HG03095 (cell line): Measurements from ENCODE around the gene NPPA.
"Not testable (repeated sequence)": the region's sequence is repeated elsewhere in the genome, so short reads cannot be mapped to it uniquely, and the experiment has no call there.

Experiments used
- ATAC-seq: cut with Tn5 transposase; IDR thresholded peaks from one replicate; pipeline ENCODE4 v1.9.1; 2021; ENCODE audit warnings: moderate library complexity; ENCODE audit not compliant: unreplicated experiment

The NPPA gene

DNA sequence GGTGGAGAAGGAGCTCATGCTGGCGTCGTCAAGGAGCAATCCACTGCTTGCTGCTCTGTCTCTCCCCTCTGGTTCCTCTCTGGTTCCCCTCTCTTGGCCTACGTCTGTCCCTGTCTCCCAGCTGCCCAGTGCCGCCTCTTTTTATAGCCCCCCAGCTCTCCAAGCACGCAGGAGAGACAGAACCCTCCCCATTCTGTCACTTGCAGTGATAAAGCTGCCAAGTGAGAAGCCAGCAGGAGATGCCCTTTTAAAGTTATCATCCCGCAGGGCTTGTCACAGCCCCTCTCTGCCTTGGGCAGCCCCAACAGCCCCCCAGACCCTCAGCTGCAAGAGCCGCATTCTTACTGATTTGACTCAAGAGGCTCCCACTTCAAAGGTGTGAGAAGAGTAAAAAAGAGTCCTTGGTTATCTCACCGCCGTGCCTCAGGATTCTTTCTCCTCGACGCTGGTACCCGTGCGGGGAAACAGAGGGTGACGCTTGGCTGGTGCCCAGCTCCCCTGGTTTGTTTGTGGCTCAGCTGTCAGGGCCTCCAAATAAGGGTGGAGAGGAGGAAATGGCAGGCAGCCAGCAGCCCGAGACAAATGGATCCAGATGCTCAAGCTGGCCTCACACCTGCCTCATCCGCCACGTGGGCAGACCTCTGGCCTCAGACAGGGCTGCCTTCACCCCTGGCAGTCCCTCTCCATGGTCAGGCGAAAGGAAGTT, at the start of gene NPPA:
NPPA (minus strand) TSS at position 117 of the 706 bp plus-strand sequence; CDS start at position 18, 99 bp downstream.
- no peak for ATAC-seq

DNA sequence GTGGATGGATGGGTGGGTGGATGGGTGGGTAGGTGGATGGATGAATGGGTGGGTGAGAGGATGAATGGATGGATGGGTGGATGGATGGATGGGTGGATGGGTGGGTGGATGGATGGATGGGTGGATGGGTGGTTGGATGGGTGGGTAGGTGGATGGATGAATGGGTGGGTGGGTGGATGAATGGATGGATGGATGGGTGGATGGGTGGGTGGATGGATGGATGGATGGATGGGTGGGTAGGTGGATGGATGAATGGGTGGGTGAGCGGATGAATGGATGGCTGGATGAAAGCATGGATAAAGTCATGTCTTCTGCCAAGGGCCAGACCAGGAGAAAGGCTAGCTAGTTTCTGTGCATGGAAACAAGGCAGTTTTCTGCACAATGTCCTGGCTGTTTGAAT, 46.9 kb upstream of the NPPA start:
- not testable (repeated sequence) for ATAC-seq

DNA sequence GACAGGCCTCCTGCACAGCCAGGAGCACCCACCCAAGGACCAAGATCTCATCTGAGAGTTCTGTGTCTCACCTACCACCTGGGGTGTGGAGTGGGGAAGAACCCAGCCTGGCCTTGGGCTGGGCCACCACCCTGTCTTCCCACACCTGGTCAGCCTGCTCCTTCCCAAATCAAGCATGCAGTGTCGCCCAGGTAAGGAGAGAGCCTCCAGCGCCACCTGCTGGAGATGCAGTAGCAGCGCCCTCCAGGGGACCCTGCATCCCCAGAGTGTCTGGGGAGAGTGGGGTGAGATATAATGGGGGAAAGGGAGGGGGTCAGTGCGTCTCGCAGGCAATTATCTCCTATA, 46.3 kb upstream of the NPPA start:
- no peak for ATAC-seq

DNA sequence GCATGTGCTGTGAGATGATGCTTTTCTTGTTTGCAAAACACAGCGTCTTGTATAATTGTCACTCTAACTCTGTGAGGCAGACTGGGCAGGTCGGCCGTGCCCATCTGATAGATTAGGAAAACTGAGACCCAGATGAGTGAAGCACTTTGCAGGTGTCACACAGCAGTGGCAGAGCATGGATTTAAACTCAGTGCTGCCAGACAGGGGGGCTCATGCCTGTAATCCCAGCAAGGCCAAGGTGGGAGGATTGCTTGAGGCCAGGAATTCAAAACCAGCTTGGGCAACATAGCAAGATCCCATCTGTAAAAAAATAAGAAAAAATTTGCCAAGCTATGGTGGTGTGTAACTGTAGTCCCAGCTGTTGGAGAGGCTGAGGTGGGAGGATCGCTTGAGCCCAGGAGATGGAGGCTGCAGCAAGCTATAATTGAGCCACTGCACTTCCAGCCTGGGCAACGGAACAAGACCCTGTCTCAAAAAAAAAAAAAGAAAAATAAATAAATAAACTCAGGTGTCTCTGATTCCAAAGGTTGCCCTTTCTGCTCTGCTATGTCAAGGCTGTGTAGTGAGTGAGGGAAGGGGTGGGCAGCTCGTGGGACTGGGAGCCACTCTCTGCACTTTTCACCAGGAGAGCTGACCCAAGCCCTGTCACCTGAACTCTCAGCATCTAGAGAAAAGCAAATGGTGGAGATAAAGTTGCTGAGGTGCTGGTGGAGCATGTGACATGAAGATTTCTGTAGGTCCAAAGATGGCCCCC, 44.0 kb upstream of the NPPA start:
- no peak for ATAC-seq

DNA sequence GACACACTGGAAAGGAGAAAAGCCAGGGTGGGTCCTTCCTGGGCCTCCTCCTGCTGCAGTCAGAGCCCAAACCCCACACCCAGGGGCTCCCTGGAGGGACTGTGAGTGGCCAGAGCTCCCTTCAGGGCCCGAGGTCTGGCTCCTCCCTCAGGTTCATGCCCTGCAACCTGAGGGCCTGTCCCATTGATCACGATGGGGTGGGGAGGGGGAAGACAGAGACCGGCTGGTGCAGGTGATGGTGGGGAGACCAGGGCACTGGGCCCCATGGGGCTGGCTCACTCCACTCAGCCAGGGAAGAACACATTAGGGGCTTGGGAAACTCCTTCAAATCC, 41.3 kb upstream of the NPPA start:
- no peak for ATAC-seq

DNA sequence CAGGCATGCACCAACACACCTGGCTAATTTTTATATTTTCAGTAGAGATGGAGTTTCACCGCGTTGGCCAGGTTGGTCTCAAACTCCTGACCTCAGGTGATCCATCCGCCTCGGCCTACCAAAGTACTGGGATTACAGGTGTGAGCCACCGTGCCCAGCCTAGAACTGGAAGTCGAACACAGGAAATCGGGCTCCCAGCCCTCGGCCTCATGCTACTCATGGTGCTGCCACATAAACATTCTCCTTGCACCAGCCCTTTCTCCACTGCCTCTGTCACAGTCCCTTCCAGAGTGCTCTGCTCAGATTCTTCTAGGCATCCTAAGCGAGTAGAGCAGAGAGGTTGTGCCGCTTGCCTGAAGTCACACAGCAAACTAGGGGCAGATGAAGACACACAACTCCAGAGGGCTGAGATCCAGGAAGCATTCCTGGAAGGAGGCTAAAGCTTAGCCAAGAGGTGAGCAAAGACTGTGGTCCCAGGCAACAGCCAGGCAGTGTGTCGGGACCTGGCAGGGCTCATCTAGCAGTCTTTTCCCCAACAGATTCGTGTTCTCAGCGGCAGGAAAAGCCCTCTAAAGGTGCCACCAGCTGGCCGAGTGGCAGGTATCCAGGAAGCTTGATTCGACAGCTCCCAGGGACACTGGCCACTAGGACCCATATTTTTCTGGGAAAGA, 40.8 kb upstream of the NPPA start:
- no peak for ATAC-seq

DNA sequence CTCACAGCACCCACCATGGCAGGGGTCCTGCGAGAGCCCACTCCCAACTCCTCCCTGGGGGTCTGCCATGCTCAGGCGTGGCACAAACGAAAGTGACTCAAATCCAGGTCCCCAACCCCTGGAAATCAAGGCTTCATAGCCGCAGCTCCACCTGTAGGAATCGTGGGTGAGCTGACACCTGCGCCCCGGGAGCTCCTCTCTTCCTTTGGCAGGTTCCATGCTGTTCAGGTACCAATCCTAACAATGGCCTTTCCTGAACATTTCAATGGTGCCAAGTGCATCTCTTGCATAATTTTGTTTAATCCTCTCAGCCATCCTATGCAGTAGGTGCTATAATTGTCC, 40.1 kb upstream of the NPPA start:
- no peak for ATAC-seq

DNA sequence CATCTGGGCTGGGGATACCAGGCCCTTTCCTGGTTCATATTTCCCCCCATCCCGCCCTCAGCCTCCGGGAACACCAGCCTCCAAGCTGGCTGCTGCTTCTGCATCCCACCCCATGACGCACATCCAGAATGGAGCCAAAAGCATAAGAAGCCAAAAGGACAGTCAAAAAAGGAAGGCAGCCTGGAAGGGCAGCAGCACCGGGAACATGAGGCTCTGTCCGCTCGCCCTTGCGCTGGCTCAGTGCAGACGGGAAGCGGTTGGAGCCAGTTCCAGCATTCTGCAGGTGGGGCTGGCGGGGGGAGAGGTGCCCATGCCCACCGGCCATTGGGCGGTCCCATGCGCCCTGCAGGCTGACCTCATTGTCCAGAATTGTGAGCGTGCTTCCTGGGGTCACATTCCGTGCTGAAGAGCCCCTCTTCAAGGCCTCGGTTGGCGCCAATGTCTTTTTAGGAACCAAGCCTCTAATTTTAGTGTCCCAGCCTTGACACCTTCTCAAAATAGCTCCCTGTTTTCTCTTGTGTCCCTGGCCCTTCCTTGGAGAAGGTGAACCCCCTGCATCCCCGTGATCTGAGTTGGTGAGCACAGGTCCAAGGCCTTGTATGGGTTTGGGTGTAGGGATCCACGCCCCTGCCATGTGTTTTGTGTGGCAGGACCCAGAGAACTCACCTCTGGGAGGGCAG, 39.5 kb upstream of the NPPA start:
- no peak for ATAC-seq

DNA sequence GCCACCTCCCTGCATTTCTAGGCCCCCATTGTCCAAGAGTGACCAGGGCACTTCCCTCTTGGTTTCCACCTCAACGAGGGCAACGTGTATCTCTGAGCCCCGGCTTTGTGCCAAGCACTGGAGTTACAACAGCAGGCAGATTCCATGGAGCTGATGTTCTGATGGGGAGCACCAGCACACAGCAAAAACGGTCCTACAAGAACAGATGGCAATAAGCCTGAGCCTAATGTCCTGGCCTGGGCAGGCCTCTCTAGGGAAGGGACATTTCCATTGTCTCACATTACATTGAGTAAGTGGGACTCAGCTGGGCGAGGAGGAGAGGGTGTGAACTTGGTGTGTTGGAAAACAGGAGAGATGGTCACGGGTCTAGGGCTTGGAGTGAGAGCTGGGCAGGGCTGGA, 38.3 kb upstream of the NPPA start:
- no peak for ATAC-seq

DNA sequence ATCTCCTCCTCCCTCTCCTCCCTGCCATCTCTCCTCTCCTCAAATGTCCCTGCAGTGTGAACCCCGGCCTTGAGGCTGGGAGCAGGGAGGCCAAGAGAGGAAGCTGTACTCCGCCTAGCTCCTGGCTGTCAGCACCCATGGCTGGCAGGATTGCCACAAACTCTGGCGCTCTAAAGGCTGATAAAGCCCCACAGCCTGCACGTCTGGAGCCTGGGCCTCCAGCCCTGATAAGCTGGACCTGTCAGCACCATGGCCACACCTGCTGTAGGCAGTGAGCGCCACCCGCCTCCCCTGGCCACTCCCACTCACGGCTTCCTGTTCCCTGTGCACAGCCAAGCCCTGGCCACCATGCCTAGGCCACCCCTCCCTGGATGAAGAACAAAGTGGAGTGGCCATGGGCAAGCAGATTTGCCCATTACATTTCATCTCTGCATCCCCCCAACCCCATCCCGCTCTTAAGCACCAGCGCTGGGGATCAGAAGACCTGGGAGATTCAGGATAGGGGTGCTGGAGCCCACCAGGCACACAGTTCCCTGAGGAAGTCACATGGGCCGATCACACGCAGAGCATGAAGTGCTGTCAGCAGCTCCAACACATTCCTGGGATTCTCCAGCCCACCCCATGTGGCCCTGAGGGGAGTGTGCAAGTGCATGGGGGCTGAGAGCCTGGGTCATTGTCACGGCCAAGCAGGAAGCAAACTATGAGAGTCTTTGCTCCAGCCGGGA, 35.4 kb upstream of the NPPA start:
- ATAC-seq, result no peak

DNA sequence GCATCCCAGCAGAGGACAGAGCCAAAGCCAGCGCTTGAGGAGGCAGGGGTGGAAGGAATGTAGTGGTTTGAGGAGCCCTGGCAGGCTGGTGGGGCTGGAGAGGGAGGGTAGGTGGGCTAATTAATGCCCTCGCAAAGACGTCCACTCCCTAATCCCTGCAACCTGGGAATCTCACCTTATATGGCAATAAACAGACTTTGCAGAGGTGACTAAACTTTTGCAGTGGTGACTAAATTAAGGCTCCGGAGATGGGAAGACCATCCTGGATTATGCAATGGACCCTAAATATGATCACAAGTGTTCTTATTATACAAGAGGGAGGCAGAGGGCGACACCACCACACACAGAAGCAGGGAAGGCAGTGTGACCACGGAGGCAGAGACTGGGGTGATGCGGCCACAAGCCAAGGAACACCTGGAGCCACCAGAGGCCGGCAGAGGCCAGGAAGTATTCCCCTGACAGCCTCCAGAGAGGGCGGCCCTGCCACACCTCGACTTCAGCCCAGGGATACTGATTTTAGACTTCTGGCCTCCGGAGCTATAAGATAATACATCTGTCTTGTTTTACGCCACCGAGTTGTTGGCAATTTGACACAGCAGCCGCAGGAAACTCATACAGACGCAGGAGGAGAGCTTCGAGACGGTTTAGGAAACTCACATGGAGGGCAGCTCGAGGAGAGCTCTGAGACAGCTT, 34.3 kb upstream of the NPPA start:
- no peak for ATAC-seq

DNA sequence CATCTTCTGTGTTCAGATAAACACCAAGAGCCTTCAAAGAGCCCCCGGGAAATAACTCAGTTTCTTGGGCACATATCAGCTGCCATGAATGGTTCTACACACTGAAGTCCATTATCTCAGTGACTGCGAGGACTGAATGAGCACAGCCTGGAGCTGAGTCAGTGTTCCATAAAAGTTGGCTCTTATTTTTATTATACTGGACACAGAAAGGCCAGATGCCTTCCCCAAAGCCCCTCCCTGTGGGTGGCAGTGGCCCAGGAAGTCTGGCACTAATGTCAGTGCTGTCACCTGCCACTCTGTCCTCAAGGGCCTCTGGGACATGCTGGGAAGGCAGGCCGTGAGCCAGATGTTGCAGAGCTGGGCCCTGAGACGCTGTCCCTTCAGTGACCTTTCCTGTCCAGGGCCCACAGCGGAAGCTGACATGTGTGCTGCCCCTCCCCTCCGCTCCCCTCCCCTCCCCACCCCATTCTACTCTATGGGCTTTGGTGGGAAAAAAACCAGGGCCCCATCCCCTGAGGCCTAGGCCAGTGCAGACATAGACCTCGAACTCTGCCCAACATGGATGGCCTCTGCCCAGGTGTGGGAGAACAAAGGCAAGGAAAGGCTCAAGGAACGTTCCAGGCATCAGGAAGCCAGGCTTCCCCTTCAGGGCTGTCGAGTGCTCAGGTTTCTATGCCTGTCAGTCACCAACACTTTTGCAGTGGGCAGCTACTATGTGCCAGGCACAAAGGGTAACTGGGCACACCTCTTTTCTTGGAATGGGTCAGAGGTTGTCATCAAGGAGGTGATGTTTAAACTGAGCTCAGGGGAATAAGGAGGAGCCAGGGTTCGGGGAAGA, 33.5 kb upstream of the NPPA start:
- ATAC-seq, result no peak

DNA sequence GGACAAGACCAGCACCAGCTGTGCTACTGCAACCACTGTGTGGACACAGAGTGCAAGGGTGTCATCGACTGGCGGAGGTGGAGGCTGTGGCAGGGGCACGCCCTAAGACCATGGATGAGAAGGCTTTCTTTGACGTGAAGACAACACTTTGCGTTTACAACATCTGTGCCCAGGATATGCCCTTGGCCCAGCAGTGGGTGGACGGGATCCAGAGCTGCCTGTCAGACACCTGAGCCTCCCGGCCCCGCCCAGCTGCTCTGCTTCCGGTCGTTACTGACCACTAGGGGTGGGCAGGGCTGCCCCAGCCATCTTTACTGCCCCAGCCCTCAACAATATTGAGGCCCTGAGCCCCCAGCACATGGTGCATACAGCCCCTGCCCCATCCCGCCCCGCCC, 32.6 kb upstream of the NPPA start:
- no peak for ATAC-seq

DNA sequence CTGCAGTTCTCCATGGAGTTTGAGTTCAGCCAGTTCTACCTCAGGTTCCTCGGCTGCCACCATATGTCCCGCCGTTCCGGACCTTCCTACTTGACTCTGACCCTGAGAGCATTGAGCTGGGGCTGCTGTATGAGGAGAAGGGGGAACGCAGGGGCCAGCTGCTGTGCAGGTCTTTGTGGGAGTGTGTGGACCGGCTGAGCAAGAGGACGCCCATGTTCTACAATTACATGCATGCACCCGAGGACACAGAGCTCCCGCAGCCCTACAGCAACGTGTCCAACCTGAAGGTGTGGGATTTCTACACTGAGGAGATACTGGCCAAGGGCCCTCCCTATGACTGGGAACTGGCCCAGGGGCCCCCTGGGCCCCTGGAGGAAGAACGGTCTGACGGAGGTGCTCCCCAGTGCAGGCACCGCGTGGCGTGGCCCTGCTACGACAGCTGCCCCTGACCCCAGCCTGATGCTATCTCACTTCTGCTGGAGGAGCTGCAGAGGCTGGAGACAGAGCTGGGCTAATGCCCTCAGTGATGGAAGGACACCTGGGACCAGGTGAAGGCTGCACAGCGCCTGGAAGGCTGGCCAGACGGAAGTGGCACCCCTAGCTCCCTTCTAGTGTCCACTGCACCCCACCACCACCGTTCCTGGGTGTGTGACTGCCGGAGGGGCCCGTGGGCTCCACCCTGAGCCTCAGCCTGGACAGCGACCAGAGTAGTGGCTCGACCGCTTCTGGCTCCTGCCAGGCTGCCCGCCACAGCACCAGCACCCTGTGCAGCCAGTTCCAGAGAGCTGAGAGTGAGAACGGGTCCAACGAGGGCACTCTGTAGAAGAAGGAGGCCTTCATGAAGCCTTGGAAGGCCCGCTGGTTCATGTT, 32.0 kb upstream of the NPPA start:
- no peak for ATAC-seq

DNA sequence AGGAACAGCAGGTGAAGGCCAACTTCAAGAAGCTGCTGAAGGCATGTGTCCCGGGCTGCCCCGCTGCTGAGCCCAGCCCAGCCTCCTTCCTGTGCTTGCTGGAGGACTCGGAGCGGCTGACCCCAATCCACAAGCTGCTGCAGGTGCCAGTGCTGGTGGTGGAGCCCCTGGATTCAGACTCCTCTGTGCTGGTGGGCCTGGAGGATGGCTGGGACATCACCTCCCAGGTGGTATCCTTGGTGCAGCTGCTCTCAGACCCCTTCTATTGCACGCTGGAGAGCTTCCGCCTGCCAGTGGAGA, 31.3 kb upstream of the NPPA start:
- no peak for ATAC-seq

DNA sequence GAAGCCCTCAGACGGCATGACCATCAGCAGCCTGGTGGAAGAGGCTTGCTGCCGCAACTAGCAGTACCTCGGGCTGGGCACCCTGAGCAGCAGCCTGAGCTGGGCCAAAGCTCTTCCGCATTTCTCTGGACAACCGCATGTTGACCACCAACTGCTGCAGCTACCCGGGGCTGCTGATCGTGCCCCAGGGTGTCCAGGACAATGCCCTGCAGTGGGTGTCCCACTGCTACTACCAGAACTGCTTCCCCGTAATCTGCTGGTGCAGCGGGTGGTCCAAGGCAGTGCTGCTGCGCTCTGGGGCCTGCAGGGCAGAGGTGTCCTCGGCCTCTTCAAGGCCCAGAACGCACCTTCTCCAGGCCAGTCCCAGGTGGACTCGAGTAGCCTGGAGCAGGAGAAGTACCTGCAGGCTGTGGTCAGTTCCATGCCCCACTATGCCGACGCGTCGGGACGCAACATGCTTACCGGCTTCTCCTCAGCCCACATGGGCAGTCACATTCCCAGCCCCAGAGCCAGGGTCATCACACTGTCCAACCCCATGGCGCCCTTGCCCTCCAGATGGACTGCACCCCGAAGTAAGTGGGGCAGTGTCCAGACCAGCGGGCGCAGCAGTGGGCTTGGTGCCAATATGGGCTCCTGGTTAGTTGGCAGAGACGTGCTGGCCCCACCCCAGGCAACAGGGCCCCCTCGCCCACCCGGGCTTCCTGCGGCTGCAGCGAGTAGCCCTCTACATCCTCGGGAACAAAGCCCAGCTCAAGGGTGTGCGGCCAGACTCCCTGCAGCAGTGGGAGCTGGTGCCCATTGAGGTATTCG, 30.7 kb upstream of the NPPA start:
- ATAC-seq, result no peak

DNA sequence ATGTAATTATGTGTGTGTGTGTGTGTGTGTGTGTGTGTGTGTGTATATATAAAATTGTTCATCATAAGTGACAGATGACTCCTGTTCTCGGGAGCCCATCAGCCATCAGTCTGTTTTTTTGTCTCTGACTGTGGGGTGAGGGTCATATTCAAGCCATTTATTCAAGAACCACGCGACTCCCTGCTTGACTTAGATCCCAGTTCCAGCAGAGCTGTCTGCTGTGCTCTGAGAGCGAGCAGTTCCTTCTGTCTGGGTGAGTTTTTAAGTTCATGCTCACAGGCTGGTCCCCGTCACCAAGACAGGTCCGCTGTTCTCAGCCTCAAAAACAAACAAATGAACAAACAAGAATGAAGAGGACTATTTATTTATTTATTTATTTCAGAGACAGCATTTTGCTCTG, 29.5 kb upstream of the NPPA start:
- ATAC-seq, result no peak

DNA sequence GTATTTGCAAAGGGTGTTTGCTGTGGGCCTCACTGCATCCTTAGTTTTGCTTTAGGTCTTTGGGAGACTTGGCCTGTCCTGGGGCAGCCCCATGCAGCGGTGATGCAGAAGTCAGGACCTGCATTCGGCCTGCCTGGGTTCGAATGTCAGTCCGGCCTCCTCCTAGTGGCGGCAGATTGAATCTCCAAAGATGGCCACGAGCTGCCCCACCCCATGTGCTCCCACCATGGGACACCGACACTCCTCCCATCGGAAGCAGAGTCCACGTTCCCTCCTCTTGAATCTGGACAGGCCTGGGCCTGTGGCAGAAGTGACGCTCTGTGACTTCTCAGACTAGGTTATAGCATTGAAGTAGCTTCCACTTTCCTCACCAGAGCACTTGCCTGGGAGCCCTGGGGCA, 27.5 kb upstream of the NPPA start:
- no peak for ATAC-seq
